Ascending aorta (tissue), 2 donors: ENCODE measurements around the gene HAPSTR1. TPM values are rescaled to one million over a fixed set of nuclear protein-coding genes. Genes with fewer than 3 reads are reported as not detected.
A peak's percentile ranks its signal among the peaks of the same experiment; 100 is the strongest.

Experiments
- DNase-seq, 2 donors: peaks; one replicate each; pipeline ENCODE4 v3.0.0-alpha.2; 2019; ENCODE audit warnings: low spot score in 2 of 2
- H3K27ac ChIP-seq, 2 donors: fragments of 200-600 bp; sonication (generic); one replicate each; pipeline ENCODE4 v1.5.1; 2016 to 2017; ENCODE audit warnings: mild to moderate bottlenecking in 1 of 2
- H3K27me3 ChIP-seq: fragments of 200-600 bp; sonication (generic); one replicate; pipeline ENCODE4 v1.5.1; 2017
- H3K36me3 ChIP-seq, 2 donors: fragments of 200-600 bp; sonication (generic); one replicate each; pipeline ENCODE4 v1.5.1; 2016
- H3K4me1 ChIP-seq, 2 donors: fragments of 200-600 bp; sonication (generic); one replicate each; pipeline ENCODE4 v1.5.1; 2016 to 2017; ENCODE audit warnings: mild to moderate bottlenecking in 1 of 2
- H3K4me3 ChIP-seq, 2 donors: fragments of 200-600 bp; sonication (generic); one replicate each; pipeline ENCODE4 v1.5.1; 2016 to 2017; ENCODE audit warnings: mild to moderate bottlenecking in 1 of 2
- H3K9me3 ChIP-seq, 2 donors: fragments of 200-600 bp; sonication (generic); one replicate each; pipeline ENCODE4 v1.5.1; 2016
- intact Hi-C: fragments of 100-400 bp; cut with DNase I; formaldehyde crosslinking; loops from one replicate; pipeline ENCODE4 v1.15.1; 2023
- total RNA-seq: library from RNA; depleted of rRNA; stranded (reverse); fragments of >200 nt; gene quantifications from one replicate; pipeline ENCODE4 v1.1.0, GENCODE V29; 2016
- TF ChIP-seq, protein P1 (sequence below), 3 experiments: fragments of 200-600 bp in 2 of 3; fragments of 450-650 bp in 1 of 3; sonication (generic) in 2 of 3; IDR thresholded peaks; one replicate each; pipeline ENCODE4 v1.5.1; 2016 to 2019; ENCODE audit warnings: antibody characterized with exemption in 3 of 3, mild to moderate bottlenecking in 1 of 3, moderate library complexity in 1 of 3

The HAPSTR1 gene
- total RNA-seq, 1 donor from 2014 or later, result 22.0 TPM

DNA sequence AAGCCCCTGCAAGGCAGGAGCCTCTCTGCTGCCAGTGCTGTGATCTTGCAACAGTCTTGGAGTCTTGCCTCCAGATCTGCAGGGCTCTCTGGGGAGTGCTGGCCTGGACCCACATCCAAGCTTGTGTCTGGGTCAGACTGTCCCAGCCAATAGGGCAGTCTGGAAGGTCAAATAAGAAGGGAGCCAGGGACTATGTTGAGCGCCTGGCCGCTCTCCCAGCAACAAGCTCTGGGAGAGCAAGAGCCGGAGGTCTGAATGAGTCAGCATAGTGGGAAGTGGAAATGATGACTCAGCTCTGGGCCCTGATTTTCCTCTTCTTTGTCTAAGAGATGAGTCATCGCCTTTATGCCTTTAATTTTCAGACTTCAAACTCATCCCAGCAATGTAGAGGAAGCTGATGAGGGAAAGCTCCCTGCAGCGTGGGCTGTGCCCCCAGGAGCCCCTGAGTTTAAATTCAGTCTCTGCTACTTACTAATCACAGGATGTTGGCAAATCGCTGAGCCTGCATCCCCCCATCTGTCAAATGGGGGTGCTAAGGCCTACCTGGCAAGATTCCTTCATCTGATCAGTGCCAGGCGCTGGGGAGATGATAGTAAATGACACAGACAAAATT, 43.6 kb upstream of the HAPSTR1 start:
- peak; percentile 93 to 97 for DNase-seq
- Histone ChIP-seq H3K9me3 (no peaks in the 10 kb centered on the region), H3K27ac (peak overlapping the region; percentile 77 to 80), H3K27me3 (no peaks in the 10 kb centered on the region), H3K36me3 (no peaks in the 10 kb centered on the region), H3K4me1 (peaks cover 3 to 11% of the 10 kb centered on the region in 2 donors), H3K4me3 (no peak overlapping the region)
- intact Hi-C loops, result loop anchor here (2.0 to 5.0 kb wide), 2 partner anchors 43 to 85 kb away; partner anchors contain the start of genes HAPSTR1 and USP7
- TF ChIP-seq, protein P1, sequence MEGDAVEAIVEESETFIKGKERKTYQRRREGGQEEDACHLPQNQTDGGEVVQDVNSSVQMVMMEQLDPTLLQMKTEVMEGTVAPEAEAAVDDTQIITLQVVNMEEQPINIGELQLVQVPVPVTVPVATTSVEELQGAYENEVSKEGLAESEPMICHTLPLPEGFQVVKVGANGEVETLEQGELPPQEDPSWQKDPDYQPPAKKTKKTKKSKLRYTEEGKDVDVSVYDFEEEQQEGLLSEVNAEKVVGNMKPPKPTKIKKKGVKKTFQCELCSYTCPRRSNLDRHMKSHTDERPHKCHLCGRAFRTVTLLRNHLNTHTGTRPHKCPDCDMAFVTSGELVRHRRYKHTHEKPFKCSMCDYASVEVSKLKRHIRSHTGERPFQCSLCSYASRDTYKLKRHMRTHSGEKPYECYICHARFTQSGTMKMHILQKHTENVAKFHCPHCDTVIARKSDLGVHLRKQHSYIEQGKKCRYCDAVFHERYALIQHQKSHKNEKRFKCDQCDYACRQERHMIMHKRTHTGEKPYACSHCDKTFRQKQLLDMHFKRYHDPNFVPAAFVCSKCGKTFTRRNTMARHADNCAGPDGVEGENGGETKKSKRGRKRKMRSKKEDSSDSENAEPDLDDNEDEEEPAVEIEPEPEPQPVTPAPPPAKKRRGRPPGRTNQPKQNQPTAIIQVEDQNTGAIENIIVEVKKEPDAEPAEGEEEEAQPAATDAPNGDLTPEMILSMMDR (IDR thresholded peaks at IDR 0.05), result no peak

- H3K27ac ChIP-seq, result peak overlapping the region; percentile 77 to 80
- no peaks in the 10 kb centered on the region for H3K27me3 ChIP-seq
- intact Hi-C loops, result loop anchor here (5.0 kb wide), 1 partner anchor 86 kb away; the partner anchor contains the start of gene USP7
- DNase-seq, result no peak
- no peaks in the 10 kb centered on the region for H3K9me3 ChIP-seq
- H3K4me1 ChIP-seq, result peaks cover 3 to 11% of the 10 kb centered on the region in 2 donors
- TF ChIP-seq, protein P1 (IDR thresholded peaks at IDR 0.05), result no peak
- H3K4me3 ChIP-seq, result no peak overlapping the region
- H3K36me3 ChIP-seq, result no peaks in the 10 kb centered on the region
Observed at GRCh38 chr16:9048302-9048700, 43.1 kb upstream of the HAPSTR1 start.

DNA sequence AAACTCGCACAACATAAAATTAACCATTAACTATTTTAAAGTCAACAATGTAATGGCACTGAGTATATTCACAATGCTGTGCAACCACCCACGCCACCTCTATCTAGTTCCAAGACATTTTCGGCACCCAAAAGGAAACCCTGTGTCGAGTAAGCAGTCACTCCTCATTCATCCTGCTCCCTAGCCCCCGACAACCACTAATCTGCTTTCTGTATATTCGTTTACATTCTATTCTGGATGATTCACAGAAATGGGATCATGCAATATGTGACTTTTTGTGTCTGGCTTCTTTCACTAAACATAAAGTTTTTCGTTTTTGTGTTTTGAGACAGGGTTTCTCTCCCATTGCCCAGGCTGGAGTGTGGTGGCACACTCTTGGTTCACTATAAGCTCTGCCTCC, 42.2 kb upstream of the HAPSTR1 start:
- TF ChIP-seq, protein P1 (IDR thresholded peaks at IDR 0.05), result no peak
- intact Hi-C loops, result loop anchor here (5.0 kb wide), 1 partner anchor 87 kb away; the partner anchor contains the start of gene USP7
- no peaks in the 10 kb centered on the region for H3K9me3 ChIP-seq
- H3K27ac ChIP-seq, result no peak overlapping the region
- DNase-seq, result no peak
- peaks cover 3 to 11% of the 10 kb centered on the region in 2 donors for H3K4me1 ChIP-seq
- H3K4me3 ChIP-seq, result no peak overlapping the region
- no peaks in the 10 kb centered on the region for H3K36me3 ChIP-seq
- no peaks in the 10 kb centered on the region for H3K27me3 ChIP-seq

GRCh38 chr16:9050102-9050830, 41.2 kb upstream of the HAPSTR1 start:
- H3K27ac ChIP-seq, result no peak overlapping the region
- H3K36me3 ChIP-seq, result no peaks in the 10 kb centered on the region
- TF ChIP-seq, protein P1 (IDR thresholded peaks at IDR 0.05), result no peak
- H3K4me1 ChIP-seq, result peaks cover 3 to 11% of the 10 kb centered on the region in 2 donors
- no peak for DNase-seq
- no peak overlapping the region for H3K4me3 ChIP-seq
- H3K27me3 ChIP-seq, result no peaks in the 10 kb centered on the region
- intact Hi-C loops, result no loop called here
- no peaks in the 10 kb centered on the region for H3K9me3 ChIP-seq

DNA sequence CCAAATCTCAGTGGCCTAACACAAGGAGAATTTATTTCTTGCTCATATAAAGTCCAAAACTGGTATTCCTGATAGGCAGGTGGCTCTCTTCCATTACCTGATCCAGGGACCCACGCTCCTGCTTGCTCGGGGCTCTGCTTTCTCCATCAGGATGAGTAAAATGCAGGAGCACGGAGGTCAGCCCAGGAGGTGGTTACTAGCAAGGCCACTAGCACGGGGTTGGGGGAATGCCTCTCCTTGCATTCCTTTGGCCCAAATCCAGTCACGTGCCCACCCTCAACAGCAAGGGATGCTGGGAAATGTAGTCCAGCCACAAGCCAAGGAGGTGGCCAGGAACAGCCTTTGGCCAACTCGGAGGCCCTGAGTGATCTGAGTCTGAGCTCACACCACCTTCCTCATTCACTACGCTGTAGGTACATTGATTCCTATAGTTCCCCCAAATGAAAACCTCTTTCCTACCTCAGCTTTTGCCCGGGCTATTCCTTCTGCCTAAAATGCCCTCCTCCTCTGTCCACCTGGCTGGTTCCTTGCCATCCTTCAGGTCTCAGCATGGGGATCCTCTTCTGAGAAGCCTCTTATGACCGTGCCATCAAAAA, 38.3 kb upstream of the HAPSTR1 start:
- TF ChIP-seq, protein P1 (IDR thresholded peaks at IDR 0.05), result no peak
- Histone ChIP-seq H3K4me1 (peaks cover 0 to 2% of the 10 kb centered on the region in 2 donors), H3K27me3 (no peaks in the 10 kb centered on the region), H3K36me3 (no peaks in the 10 kb centered on the region), H3K9me3 (no peaks in the 10 kb centered on the region), H3K4me3 (no peak overlapping the region), H3K27ac (no peak overlapping the region)
- intact Hi-C loops, result no loop called here
- peak in 1 of 2 donors; percentile 73 for DNase-seq
